H9 (cell line): ENCODE results near the gene SMARCD2. TPM values are rescaled to one million over a fixed set of nuclear protein-coding genes. Genes with fewer than 3 reads are reported as not detected.

Experiments
- DNase-seq: peaks from one replicate; pipeline ENCODE4 v3.0.0-alpha.2; 2017
- H2AFZ ChIP-seq: one replicate; pipeline ENCODE4 v1.6.1; 2013; ENCODE audit warnings: mild to moderate bottlenecking, low read length, control low read depth, moderate library complexity
- H2AK5ac ChIP-seq: 2 replicates; pipeline ENCODE4 v1.6.1; 2013; ENCODE audit warnings: low read length, control low read depth, mixed read lengths; ENCODE audit not compliant: insufficient read length
- H2BK120ac ChIP-seq: one replicate; pipeline ENCODE4 v1.6.1; 2013; ENCODE audit warnings: low read depth, mild to moderate bottlenecking, low read length, control low read depth, inconsistent platforms; ENCODE audit not compliant: poor library complexity, severe bottlenecking
- H2BK12ac ChIP-seq: 2 replicates; pipeline ENCODE4 v1.6.1; 2013; ENCODE audit warnings: low read length, control low read depth, mixed read lengths, low read depth; ENCODE audit not compliant: insufficient read length
- H2BK15ac ChIP-seq: 2 replicates; pipeline ENCODE4 v1.6.1; 2013; ENCODE audit warnings: low read depth, low read length, control low read depth
- H2BK20ac ChIP-seq: one replicate; pipeline ENCODE4 v1.6.1; 2013; ENCODE audit warnings: low read depth, mild to moderate bottlenecking, low read length, control low read depth, inconsistent platforms; ENCODE audit not compliant: poor library complexity, severe bottlenecking
- H2BK5ac ChIP-seq: 2 replicates; pipeline ENCODE4 v1.6.1; 2013; ENCODE audit warnings: low read length, control low read depth, mixed read lengths; ENCODE audit not compliant: insufficient read length
- H3K14ac ChIP-seq: 2 replicates; pipeline ENCODE4 v1.6.1; 2013; ENCODE audit warnings: low read length, control low read depth; ENCODE audit not compliant: insufficient read depth
- H3K18ac ChIP-seq: 2 replicates; pipeline ENCODE4 v1.6.1; 2013; ENCODE audit warnings: low read depth, mild to moderate bottlenecking, mixed read lengths, low read length, control low read depth; ENCODE audit not compliant: insufficient read length
- H3K23ac ChIP-seq: 2 replicates; pipeline ENCODE4 v1.6.1; 2013; ENCODE audit warnings: low read length, control low read depth, mixed read lengths, low read depth; ENCODE audit not compliant: insufficient read length
- H3K23me2 ChIP-seq: 2 replicates; pipeline ENCODE4 v1.6.1; 2013; ENCODE audit warnings: low read depth, mild to moderate bottlenecking, mixed read lengths, low read length, control low read depth; ENCODE audit not compliant: insufficient read length, poor library complexity, severe bottlenecking
- H3K27ac ChIP-seq: 2 replicates; pipeline ENCODE4 v1.5.1; 2013; ENCODE audit warnings: low read length, control low read depth, mixed read lengths, low read depth; ENCODE audit not compliant: insufficient read length
- H3K27me3 ChIP-seq: 2 replicates; pipeline ENCODE4 v1.6.1; 2013; ENCODE audit warnings: low read length, control low read depth, inconsistent platforms; ENCODE audit not compliant: insufficient read depth
- H3K4ac ChIP-seq: 2 replicates; pipeline ENCODE4 v1.6.1; 2013; ENCODE audit warnings: low read depth, mild to moderate bottlenecking, control low read depth, inconsistent platforms, low read length, moderate library complexity
- H3K4me1 ChIP-seq: 2 replicates; pipeline ENCODE4 v1.6.1; 2013; ENCODE audit warnings: low read length, control low read depth, inconsistent platforms; ENCODE audit not compliant: insufficient read depth
- H3K4me2 ChIP-seq: 2 replicates; pipeline ENCODE4 v1.6.1; 2013; ENCODE audit warnings: low read length, control low read depth, mixed read lengths; ENCODE audit not compliant: insufficient read length, insufficient read depth
- H3K56ac ChIP-seq: 2 replicates; pipeline ENCODE4 v1.6.1; 2013; ENCODE audit warnings: low read depth, mild to moderate bottlenecking, mixed read lengths, low read length, control low read depth; ENCODE audit not compliant: insufficient read length
- H3K79me1 ChIP-seq: 2 replicates; pipeline ENCODE4 v1.6.1; 2013; ENCODE audit warnings: low read depth, mild to moderate bottlenecking, moderate library complexity, low read length, control low read depth, inconsistent platforms; ENCODE audit not compliant: insufficient read depth, poor library complexity, severe bottlenecking
- H3K79me2 ChIP-seq: 2 replicates; pipeline ENCODE4 v1.6.1; 2013; ENCODE audit warnings: low read length, control low read depth, inconsistent platforms; ENCODE audit not compliant: insufficient read depth
- H3K9ac ChIP-seq: 2 replicates; pipeline ENCODE4 v1.6.1; 2013; ENCODE audit warnings: low read length, control low read depth, mixed read lengths; ENCODE audit not compliant: insufficient read length; ENCODE audit errors: extremely low read depth
- H3K9me3 ChIP-seq: one replicate; pipeline ENCODE4 v1.6.1; 2013; ENCODE audit warnings: low read depth, low read length, inconsistent platforms; ENCODE audit not compliant: control insufficient read depth
- H3T11ph ChIP-seq: one replicate; pipeline ENCODE4 v1.6.1; 2013; ENCODE audit warnings: mild to moderate bottlenecking, low read length, control low read depth, inconsistent platforms
- H4K20me1 ChIP-seq: one replicate; pipeline ENCODE4 v1.6.1; 2013; ENCODE audit not compliant: control insufficient read depth, insufficient read length, insufficient read depth
- H4K5ac ChIP-seq: 2 replicates; pipeline ENCODE4 v1.6.1; 2013; ENCODE audit warnings: low read depth, mild to moderate bottlenecking, mixed read lengths, low read length, control low read depth; ENCODE audit not compliant: insufficient read length
- H4K8ac ChIP-seq: replicated peaks from 2 replicates; pipeline ENCODE4 v1.6.1; 2013; ENCODE audit warnings: low read length, control low read depth, mixed read lengths, low read depth; ENCODE audit not compliant: insufficient read length
- H4K91ac ChIP-seq: 2 replicates; pipeline ENCODE4 v1.6.1; 2013; ENCODE audit warnings: low read depth, mild to moderate bottlenecking, moderate library complexity, mixed read lengths, low read length, control low read depth; ENCODE audit not compliant: insufficient read length
- H3K27ac Mint-ChIP-seq, 3 experiments: 2 replicates in 2 of 3; 3 replicates in 1 of 3; pipeline ENCODE4 v1.8.0; 2020 to 2021; ENCODE audit warnings: mixed read lengths in 3 of 3, mild to moderate bottlenecking in 1 of 3, moderate library complexity in 1 of 3
- H3K27me3 Mint-ChIP-seq: 2 replicates; pipeline ENCODE4 v1.8.0; 2021; ENCODE audit warnings: low read depth, mild to moderate bottlenecking, moderate library complexity, mixed read lengths
- H3K36me3 Mint-ChIP-seq, 3 experiments: 2 replicates in 2 of 3; 3 replicates in 1 of 3; pipeline ENCODE4 v1.8.0; 2020 to 2021; ENCODE audit warnings: low read depth in 3 of 3, mixed read lengths in 3 of 3; ENCODE audit not compliant: insufficient read depth in 1 of 3
- H3K4me1 Mint-ChIP-seq, 2 experiments: 2 replicates each; pipeline ENCODE4 v1.8.0; 2020; ENCODE audit warnings: mixed read lengths in 2 of 2
- H3K4me3 Mint-ChIP-seq, 2 experiments: 2 replicates in 1 of 2; 3 replicates in 1 of 2; pipeline ENCODE4 v1.8.0; 2020 to 2021; ENCODE audit warnings: mild to moderate bottlenecking in 2 of 2, mixed read lengths in 2 of 2, moderate library complexity in 1 of 2
- H3K9me3 Mint-ChIP-seq, 2 experiments: 2 replicates in 1 of 2; 3 replicates in 1 of 2; pipeline ENCODE4 v1.8.0; 2020; ENCODE audit warnings: mild to moderate bottlenecking in 2 of 2, mixed read lengths in 2 of 2, moderate library complexity in 1 of 2
- WGBS: extraction: QIAGEN DNeasy Blood & Tissue Kit; methylation state at CpG from one replicate; pipeline ENCODE4 v1.1.7; 2013; ENCODE audit warnings: missing lambda C conversion rate, low lambda C conversion rate, mixed read lengths; ENCODE audit not compliant: insufficient read length; ENCODE audit errors: extremely low coverage; 5-methylcytosine and 5-hydroxymethylcytosine counted together
- total RNA-seq: library from RNA; stranded (reverse); gene quantifications from 2 replicates; pipeline ENCODE4 v1.2.1, GENCODE V29; 2021
- TF ChIP-seq, protein P1 (sequence below): fragments of 200-600 bp; sonication (generic); conservative IDR thresholded peaks from 3 replicates; pipeline ENCODE4 v1.8.0; 2021; ENCODE audit warnings: antibody characterized with exemption, mild to moderate bottlenecking

Gene SMARCD2
- total RNA-seq, 1 experiment from 2014 or later = 68.9 TPM

DNA sequence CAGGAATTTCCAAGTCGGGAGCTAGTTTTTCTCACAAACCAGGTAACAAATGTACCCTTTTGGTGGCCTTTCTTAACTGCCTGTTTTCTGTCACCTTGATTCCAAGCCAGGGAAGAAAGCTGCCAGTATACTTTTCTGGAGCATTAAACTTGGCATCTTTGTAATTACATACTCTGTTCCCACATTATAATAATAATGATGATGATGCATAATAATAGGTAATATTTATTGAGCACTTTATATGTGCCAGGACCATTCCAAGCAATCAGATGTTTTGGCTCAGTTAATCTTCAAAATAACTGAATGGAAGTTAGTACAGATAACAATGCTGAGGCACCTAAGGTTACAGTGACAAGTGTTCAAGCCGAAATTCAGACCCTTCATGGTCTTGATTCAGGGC is 26.4 kb downstream of the SMARCD2 start:
- DNase-seq = no peak
- no peak overlapping the region for H2AFZ ChIP-seq
- no peak overlapping the region for H3K56ac ChIP-seq
- no peak overlapping the region for H3K4ac ChIP-seq
- H3K79me2 ChIP-seq = no peaks in the 10 kb centered on the region
- no peak overlapping the region for H3K9ac ChIP-seq
- Mint-ChIP-seq H3K27ac (no peak overlapping the region), H3K4me1 (no peaks in the 10 kb centered on the region), H3K9me3 (no peaks in the 10 kb centered on the region), H3K27me3 (no peaks in the 10 kb centered on the region; the same call in 1 of the 2 replicates), H3K36me3 (peaks cover 50 to 100% (median 97%) of the 10 kb centered on the region in 3 experiments; a peak in 6 of 7 replicates), H3K4me3 (no peak overlapping the region)
- no peak overlapping the region for H3K23ac ChIP-seq
- no peak overlapping the region for H2BK12ac ChIP-seq
- no peak overlapping the region for H3K27ac ChIP-seq
- no peaks in the 10 kb centered on the region for H3K27me3 ChIP-seq
- no peak overlapping the region for H4K5ac ChIP-seq
- no peaks in the 10 kb centered on the region for H3K9me3 ChIP-seq
- WGBS = no CpG with 5 or more reads among the region's 2 CpGs
- H3K14ac ChIP-seq = no peak overlapping the region
- H4K20me1 ChIP-seq = no peaks in the 10 kb centered on the region
- H2BK15ac ChIP-seq = no peak overlapping the region
- no peak overlapping the region for H3K18ac ChIP-seq
- H4K91ac ChIP-seq = no peak overlapping the region
- H3K79me1 ChIP-seq = no peaks in the 10 kb centered on the region
- H2BK5ac ChIP-seq = no peak overlapping the region
- H3K4me1 ChIP-seq = no peaks in the 10 kb centered on the region
- no peak overlapping the region for H2BK120ac ChIP-seq
- H3K23me2 ChIP-seq = no peaks in the 10 kb centered on the region
- H2AK5ac ChIP-seq = no peak overlapping the region
- H4K8ac ChIP-seq = no peak overlapping the region
- no peak overlapping the region for H3T11ph ChIP-seq
- H2BK20ac ChIP-seq = no peak overlapping the region
- no peak overlapping the region for H3K4me2 ChIP-seq
- TF ChIP-seq, protein P1, sequence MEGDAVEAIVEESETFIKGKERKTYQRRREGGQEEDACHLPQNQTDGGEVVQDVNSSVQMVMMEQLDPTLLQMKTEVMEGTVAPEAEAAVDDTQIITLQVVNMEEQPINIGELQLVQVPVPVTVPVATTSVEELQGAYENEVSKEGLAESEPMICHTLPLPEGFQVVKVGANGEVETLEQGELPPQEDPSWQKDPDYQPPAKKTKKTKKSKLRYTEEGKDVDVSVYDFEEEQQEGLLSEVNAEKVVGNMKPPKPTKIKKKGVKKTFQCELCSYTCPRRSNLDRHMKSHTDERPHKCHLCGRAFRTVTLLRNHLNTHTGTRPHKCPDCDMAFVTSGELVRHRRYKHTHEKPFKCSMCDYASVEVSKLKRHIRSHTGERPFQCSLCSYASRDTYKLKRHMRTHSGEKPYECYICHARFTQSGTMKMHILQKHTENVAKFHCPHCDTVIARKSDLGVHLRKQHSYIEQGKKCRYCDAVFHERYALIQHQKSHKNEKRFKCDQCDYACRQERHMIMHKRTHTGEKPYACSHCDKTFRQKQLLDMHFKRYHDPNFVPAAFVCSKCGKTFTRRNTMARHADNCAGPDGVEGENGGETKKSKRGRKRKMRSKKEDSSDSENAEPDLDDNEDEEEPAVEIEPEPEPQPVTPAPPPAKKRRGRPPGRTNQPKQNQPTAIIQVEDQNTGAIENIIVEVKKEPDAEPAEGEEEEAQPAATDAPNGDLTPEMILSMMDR = no peak
